Mucosa of rectum (tissue), 2 donors: Measurements from ENCODE around the gene FCN2.

Source experiments
- H3K27ac ChIP-seq, 2 donors: one replicate each; pipeline ENCODE4 v1.7.0; 2013; ENCODE audit warnings: inconsistent platforms in 2 of 2, low read depth in 2 of 2, low read length in 2 of 2
- H3K27me3 ChIP-seq, 2 donors: one replicate each; pipeline ENCODE4 v1.7.0; 2013; ENCODE audit warnings: low read length in 2 of 2; ENCODE audit not compliant: control insufficient read depth in 2 of 2, insufficient read depth in 2 of 2
- H3K36me3 ChIP-seq, 2 donors: one replicate each; pipeline ENCODE4 v1.7.0; 2013; ENCODE audit warnings: low read length in 2 of 2; ENCODE audit not compliant: control insufficient read depth in 2 of 2, insufficient read depth in 2 of 2
- H3K4me1 ChIP-seq, 2 donors: one replicate each; pipeline ENCODE4 v1.7.0; 2013; ENCODE audit warnings: low read length in 2 of 2, mild to moderate bottlenecking in 1 of 2; ENCODE audit not compliant: control insufficient read depth in 2 of 2, insufficient read depth in 2 of 2
- H3K4me3 ChIP-seq, 2 donors: one replicate each; pipeline ENCODE4 v1.7.0; 2013; ENCODE audit warnings: low read length in 2 of 2
- H3K9ac ChIP-seq, 2 donors: one replicate each; pipeline ENCODE4 v1.7.0; 2013; ENCODE audit warnings: low read length in 2 of 2, low read depth in 1 of 2, mild to moderate bottlenecking in 1 of 2
- H3K9me3 ChIP-seq, 2 donors: one replicate each; pipeline ENCODE4 v1.7.0; 2013; ENCODE audit warnings: low read length in 2 of 2; ENCODE audit not compliant: control insufficient read depth in 2 of 2
- donor health status: healthy.
- donor health status: Normal muscosa, but diverticular disease.

FCN2 gene

DNA sequence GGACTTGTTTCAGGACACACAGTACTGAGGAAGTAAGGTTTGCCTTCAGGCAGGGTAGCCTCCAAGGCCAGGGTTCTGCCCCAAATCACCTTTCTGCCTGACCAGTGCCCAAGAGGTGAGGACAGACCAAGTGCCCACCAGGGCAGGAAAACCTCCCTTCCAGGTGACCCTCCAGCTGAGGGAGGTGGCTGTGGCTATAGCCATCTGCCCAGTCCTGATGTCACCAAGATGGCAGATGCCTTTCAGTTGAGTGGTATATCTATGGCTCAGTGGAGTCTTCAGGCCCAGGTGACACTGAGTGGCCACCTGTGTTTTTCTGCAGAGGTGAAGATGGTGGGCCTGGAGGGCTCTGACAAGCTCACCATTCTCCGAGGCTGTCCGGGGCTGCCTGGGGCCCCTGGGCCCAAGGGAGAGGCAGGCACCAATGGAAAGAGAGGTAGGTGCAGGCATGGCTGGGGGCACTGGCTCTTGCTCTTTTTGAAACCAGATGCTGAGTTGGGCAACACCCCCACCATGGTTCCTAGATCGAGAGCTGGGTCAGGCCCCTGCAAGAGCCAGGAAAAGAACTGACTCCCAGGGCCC, 1.7 kb downstream of the FCN2 start:
- Histone ChIP-seq H3K4me3 (no peak overlapping the region), H3K9me3 (no peaks in the 10 kb centered on the region), H3K27me3 (no peaks in the 10 kb centered on the region), H3K4me1 (no peaks in the 10 kb centered on the region), H3K9ac (no peak overlapping the region), H3K36me3 (no peaks in the 10 kb centered on the region), H3K27ac (no peak overlapping the region)

DNA sequence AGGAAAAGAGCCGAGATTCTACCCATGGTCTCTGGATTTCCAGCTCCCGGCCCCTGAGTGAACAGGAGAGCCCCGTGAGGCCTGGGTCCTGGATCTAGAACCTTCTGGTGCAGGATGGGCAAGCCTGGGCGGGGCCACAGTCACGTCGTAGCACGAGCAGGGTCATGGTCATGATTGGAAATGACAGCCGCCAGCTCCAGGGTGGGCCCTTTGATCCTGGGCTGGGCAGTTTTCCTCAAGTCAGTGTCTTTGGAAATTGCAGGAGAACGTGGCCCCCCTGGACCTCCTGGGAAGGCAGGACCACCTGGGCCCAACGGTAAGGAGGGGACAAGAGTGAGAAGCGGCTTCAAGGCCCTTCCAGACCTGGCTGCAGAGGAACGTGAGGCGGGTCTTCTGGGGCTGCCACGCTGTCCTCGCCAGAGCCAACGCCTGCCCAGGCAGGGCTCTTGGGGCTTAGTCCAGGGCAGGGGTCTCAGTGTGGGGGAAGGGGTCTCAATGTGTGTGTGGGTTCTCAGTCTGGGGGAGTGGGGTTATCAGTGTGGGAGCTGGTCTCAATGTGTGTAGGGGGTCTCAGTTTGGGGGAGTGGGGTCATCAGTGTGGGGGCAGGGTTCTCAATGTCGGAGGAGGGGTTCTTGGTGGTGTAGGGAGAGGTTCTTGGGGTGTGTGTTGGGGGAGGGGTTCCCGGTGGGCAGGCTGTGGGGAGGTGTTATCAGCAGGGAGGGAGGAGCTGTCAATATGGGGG, 2.6 kb downstream of the FCN2 start:
- Histone ChIP-seq H3K27ac (no peak overlapping the region), H3K4me1 (no peaks in the 10 kb centered on the region), H3K27me3 (peaks cover 0 to 1% of the 10 kb centered on the region in 2 donors), H3K4me3 (no peak overlapping the region), H3K9ac (no peak overlapping the region), H3K9me3 (no peaks in the 10 kb centered on the region), H3K36me3 (no peaks in the 10 kb centered on the region)

DNA sequence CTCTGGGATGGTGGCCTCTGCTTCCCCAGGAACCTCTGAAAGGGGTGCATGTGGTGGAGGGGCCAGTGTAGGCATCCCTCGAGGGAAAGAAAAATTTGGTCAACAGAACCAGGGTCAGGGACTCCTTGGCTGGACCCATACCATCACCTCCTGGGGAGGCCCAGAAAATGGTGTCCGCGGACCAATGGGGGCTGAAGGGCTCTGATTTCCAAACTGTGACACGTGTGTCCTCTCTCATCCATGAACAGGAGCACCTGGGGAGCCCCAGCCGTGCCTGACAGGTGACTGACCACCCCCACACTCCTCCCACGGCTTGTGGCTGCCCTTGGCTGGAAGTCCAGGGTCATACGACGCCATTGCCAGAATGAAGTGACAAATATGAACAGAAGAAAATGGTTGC, 3.9 kb downstream of the FCN2 start:
- Histone ChIP-seq H3K27me3 (peaks cover 0 to 2% of the 10 kb centered on the region in 2 donors), H3K9ac (no peak overlapping the region), H3K36me3 (no peaks in the 10 kb centered on the region), H3K27ac (no peak overlapping the region), H3K9me3 (no peaks in the 10 kb centered on the region), H3K4me3 (no peak overlapping the region), H3K4me1 (no peaks in the 10 kb centered on the region)

DNA sequence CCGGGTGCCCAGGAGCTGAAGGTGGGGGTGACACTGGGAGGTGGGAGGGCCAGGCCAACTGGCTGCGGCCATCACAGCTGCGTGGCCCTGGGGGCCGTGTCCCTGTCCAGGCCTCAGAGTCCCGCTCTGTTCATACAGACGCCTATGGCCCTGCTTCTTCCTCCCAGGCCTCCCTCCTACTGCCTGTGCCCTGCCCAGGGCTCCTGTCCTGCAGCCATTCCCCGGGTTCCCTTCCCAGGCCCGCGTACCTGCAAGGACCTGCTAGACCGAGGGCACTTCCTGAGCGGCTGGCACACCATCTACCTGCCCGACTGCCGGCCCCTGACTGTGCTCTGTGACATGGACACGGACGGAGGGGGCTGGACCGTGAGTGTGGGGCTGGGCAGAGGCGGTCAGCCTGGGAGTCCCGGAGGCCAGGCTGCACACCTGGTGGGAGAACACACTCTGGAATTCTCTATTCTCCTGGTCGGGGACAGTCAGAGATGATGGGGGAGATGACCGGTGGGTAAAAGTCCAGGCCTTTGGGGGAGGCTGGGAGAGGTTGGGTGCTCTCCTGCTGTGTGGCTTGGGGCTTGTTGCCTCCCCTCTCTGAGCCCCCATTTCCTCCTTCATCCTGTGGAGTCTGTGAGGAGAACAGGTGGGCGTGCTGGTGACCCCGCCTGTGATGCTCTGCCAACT, 4.5 kb downstream of the FCN2 start:
- no peak overlapping the region for H3K9ac ChIP-seq
- no peak overlapping the region for H3K4me3 ChIP-seq
- H3K9me3 ChIP-seq = no peaks in the 10 kb centered on the region
- H3K27ac ChIP-seq = no peak overlapping the region
- H3K36me3 ChIP-seq = no peaks in the 10 kb centered on the region
- H3K27me3 ChIP-seq = peaks cover 0 to 2% of the 10 kb centered on the region in 2 donors
- H3K4me1 ChIP-seq = no peaks in the 10 kb centered on the region

DNA sequence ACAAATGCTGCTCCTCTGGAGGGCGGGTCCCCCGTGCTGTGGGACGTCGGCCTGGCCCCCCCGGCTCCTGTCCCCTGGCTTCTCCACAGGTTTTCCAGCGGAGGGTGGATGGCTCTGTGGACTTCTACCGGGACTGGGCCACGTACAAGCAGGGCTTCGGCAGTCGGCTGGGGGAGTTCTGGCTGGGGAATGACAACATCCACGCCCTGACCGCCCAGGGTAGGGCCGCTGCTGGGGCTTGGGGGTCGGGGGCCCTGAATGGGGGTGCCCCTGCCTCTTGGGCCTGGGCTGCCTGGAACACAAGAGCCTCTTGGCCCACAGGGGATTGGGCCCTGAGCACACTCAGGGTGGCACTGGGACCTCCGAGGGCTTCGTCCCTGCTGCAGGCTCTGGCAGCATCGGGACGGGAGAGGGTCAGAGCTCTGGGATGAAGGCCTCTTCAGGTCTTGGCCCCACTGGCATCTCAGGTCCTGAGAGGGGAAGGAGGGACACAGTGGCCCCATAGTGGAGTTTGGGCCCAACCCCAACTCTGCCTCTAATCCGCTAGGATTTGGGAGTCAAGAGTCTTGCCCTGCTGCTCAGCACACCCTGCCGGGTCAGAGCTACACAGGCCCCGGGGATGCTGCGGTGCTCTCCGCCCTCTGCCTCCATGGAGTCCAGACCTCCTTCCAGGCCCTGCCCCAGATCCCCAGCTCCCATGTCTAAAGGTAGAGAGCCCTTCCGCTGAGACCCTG, 5.2 kb downstream of the FCN2 start:
- Histone ChIP-seq H3K4me1 (no peaks in the 10 kb centered on the region), H3K4me3 (no peak overlapping the region), H3K9ac (no peak overlapping the region), H3K27ac (no peak overlapping the region), H3K9me3 (no peaks in the 10 kb centered on the region), H3K27me3 (peaks cover 0 to 2% of the 10 kb centered on the region in 2 donors), H3K36me3 (no peaks in the 10 kb centered on the region)

DNA sequence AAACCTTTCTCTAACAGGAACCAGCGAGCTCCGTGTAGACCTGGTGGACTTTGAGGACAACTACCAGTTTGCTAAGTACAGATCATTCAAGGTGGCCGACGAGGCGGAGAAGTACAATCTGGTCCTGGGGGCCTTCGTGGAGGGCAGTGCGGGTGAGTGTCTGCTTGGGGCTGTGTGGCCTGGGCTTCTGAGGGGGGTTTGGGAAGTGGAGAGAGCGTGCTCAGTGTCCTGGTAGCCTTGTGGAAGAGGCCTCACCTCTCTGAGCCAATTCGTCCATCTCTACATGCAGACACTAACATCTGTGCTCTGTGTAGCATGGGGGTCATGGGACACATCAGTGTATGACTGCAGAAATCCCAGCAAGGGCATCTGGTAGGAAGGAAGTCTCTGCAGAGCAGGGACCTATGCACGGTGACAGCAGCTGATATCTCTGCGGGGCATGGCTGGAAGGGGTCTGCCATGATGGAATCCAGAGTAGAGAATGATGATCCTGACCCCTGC, 5.9 kb downstream of the FCN2 start:
- H3K4me1 ChIP-seq = no peaks in the 10 kb centered on the region
- no peaks in the 10 kb centered on the region for H3K36me3 ChIP-seq
- H3K27me3 ChIP-seq = peaks cover 0 to 2% of the 10 kb centered on the region in 2 donors
- H3K9ac ChIP-seq = no peak overlapping the region
- H3K27ac ChIP-seq = no peak overlapping the region
- H3K4me3 ChIP-seq = no peak overlapping the region
- no peaks in the 10 kb centered on the region for H3K9me3 ChIP-seq

DNA sequence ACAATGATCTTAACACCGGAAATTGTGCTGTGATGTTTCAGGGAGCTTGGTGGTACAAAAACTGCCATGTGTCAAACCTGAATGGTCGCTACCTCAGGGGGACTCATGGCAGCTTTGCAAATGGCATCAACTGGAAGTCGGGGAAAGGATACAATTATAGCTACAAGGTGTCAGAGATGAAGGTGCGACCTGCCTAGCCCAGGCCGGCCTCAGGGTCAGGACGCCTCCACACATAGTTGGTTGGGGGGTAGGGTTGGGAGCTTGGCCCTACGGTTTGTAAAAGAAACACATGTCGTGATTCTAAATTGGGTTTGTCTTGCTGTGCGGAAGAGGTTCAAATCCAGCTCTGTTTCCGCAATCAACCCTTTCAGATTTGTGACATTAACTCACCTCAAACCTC, 6.6 kb downstream of the FCN2 start:
- Histone ChIP-seq H3K27ac (no peak overlapping the region), H3K36me3 (no peaks in the 10 kb centered on the region), H3K4me3 (no peak overlapping the region), H3K9me3 (no peaks in the 10 kb centered on the region), H3K4me1 (no peaks in the 10 kb centered on the region), H3K27me3 (peaks cover 0 to 2% of the 10 kb centered on the region in 2 donors), H3K9ac (no peak overlapping the region)

DNA sequence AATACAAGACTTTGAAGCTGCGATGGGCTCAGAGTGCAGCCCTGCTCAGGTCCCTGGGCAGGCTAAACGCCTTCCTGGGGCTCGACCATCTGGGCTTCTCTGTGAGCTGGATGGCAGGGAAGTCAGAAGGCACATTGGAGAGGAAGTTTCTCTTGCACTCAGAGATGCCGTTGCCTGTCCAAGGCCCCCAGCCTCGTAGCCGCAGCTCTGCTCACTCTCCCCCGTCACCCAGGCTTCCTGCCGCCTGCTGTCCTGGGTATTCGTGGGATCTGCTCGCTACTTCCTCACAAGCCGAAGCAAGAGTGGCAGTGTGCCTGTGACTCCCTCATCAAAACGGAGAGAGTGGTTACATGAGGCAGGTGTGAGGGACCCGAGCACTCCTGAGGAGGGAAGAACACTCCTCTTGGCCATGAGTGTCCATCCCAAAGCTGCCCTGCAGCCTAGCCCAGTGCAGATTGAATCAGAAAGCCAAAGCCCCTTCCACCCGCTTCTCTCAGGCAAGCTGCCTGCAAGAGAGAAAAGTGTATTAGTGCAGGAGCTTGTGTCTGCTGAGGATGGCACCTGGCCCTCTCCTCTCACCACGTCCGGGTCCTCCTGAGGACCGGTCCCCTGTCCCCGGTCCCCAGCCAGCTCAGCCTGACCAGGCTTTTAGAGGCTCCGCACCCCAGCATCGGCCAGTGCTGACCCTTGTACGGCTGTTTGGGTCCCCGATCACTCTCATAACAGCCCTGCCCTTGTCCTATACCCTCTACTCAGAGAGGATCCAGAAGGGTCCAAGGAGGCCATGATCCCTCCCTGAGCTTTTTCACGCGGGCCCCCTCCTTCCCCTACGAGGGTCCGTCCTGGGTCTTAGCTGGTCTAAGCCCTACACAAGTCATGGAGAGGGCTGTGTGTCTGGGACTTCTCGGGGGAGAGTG, 7.3 kb downstream of the FCN2 start:
- Histone ChIP-seq H3K27me3 (peaks cover 0 to 2% of the 10 kb centered on the region in 2 donors), H3K36me3 (no peaks in the 10 kb centered on the region), H3K9me3 (no peaks in the 10 kb centered on the region), H3K4me1 (no peaks in the 10 kb centered on the region), H3K9ac (no peak overlapping the region), H3K4me3 (no peak overlapping the region), H3K27ac (no peak overlapping the region)

DNA sequence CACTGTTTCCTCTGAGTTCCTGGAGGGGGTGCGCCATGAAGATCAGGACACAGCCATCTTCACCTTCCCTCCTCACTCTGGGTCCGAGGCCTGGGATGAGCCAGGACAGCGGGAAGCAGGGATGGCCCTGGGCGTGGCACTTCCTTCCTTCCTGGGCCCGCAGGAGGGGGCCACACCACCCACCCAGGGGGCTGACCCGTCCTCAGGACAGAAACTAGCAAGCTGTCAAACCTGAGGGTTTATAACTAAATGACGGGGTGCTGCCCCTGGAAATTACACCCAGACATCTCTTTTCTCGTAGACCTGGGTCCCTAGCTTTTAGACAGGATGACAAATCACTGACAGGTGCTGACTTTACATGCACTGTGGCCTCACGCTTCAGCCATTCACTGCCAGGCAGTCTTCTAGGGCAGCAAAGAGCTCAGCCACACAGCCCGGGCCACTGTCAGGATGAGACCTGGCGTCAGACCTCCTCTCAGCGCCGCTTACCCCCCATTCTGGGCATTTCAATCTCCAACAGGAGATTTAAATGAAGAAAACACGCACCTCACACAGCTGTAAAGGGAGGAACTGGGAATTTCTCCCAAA, 8.1 kb downstream of the FCN2 start:
- Histone ChIP-seq H3K27ac (no peak overlapping the region), H3K4me1 (no peaks in the 10 kb centered on the region), H3K36me3 (no peaks in the 10 kb centered on the region), H3K27me3 (peaks cover 0 to 2% of the 10 kb centered on the region in 2 donors), H3K9me3 (no peaks in the 10 kb centered on the region), H3K4me3 (no peak overlapping the region), H3K9ac (no peak overlapping the region)
